HL-60 (cell line): ENCODE data around the gene TMPRSS9.

Experiments used
- DNase-seq, 2 experiments: peaks; one replicate each; pipeline ENCODE4 v3.0.0-alpha.2; 2010 to 2020; ENCODE audit warnings: low read depth in 1 of 2, low spot score in 1 of 2
- H3K27ac ChIP-seq: fragments of 250-450 bp; sonication (Bioruptor Pico); replicated peaks from 2 replicates; pipeline ENCODE4 v1.5.1; 2020; ENCODE audit warnings: mild to moderate bottlenecking, moderate library complexity
- H3K27me3 ChIP-seq: fragments of 250-450 bp; sonication (Bioruptor Pico); 2 replicates; pipeline ENCODE4 v1.5.1; 2021; ENCODE audit warnings: mild to moderate bottlenecking, moderate library complexity; ENCODE audit not compliant: insufficient read depth, poor library complexity, severe bottlenecking
- H3K4me3 ChIP-seq: replicated peaks from 2 replicates; pipeline ENCODE4 v1.5.1; 2011; ENCODE audit warnings: mild to moderate bottlenecking, control low read depth, low read length; ENCODE audit not compliant: insufficient read depth
- GABPA ChIP-seq: IDR thresholded peaks from 2 replicates; pipeline ENCODE4 v1.6.1; 2012; ENCODE audit warnings: low read depth
- POLR2AphosphoS5 ChIP-seq: IDR thresholded peaks from 2 replicates; pipeline ENCODE4 v1.6.1; 2012; ENCODE audit warnings: low read depth
- REST ChIP-seq: IDR thresholded peaks from 2 replicates; pipeline ENCODE4 v1.6.1; 2012; ENCODE audit warnings: low read depth; ENCODE audit not compliant: insufficient replicate concordance
- SPI1 ChIP-seq: IDR thresholded peaks from 2 replicates; pipeline ENCODE4 v1.6.1; 2012; ENCODE audit warnings: low read depth, mild to moderate bottlenecking, borderline replicate concordance
- TF ChIP-seq, protein P1 (sequence below): IDR thresholded peaks from one replicate; pipeline ENCODE4 v1.5.1; 2011; ENCODE audit warnings: low read length, control low read depth, inconsistent platforms; ENCODE audit not compliant: insufficient read depth

TMPRSS9 gene

DNA sequence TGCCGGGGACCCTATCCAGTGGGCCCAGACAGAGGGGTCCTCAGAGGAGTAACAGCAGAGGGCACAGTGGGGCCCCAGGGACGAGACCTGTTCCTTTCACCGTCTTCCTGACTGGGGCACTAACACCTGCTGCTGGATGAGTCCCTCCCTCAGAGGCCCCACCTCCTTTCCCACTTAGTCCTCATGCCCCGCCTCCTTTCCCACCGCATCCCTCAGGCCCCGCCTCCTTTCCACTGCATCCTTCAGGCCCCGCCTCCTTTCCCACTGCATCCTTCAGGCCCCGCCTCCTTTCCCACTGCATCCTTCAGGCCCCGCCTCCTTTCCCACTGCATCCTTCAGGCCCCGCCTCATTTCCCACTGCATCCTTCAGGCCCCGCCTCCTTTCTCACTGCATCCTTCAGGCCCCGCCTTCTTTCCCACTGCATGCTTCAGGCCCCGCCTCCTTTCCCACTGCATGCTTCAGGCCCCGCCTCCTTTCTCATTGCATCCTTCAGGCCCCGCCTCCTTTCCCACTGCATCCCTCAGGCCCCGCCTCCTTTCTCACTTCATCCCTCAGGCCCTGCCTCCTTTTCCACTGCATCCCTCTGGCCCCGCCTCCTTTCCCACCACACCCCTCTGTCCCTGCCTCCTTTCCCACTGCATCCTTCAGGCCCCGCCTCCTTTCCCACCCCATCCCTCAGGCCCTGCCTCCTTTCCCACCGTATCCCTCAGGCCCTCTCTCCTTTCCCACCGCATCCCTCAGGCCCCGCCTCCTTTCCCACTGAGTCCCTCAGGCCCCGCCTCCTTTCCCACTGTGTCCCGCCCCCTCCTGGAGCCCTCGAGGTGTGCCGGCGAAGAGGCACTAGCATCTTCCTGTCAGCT lies 24.8 kb upstream of the TMPRSS9 start:
- Histone ChIP-seq H3K27me3 (no peaks in the 10 kb centered on the region), H3K4me3 (no peak overlapping the region), H3K27ac (no peak overlapping the region)
- no peak for DNase-seq
- TF ChIP-seq REST (no peak), SPI1 (no peak), GABPA (no peak), POLR2AphosphoS5 (no peak)
- TF ChIP-seq, protein P1, sequence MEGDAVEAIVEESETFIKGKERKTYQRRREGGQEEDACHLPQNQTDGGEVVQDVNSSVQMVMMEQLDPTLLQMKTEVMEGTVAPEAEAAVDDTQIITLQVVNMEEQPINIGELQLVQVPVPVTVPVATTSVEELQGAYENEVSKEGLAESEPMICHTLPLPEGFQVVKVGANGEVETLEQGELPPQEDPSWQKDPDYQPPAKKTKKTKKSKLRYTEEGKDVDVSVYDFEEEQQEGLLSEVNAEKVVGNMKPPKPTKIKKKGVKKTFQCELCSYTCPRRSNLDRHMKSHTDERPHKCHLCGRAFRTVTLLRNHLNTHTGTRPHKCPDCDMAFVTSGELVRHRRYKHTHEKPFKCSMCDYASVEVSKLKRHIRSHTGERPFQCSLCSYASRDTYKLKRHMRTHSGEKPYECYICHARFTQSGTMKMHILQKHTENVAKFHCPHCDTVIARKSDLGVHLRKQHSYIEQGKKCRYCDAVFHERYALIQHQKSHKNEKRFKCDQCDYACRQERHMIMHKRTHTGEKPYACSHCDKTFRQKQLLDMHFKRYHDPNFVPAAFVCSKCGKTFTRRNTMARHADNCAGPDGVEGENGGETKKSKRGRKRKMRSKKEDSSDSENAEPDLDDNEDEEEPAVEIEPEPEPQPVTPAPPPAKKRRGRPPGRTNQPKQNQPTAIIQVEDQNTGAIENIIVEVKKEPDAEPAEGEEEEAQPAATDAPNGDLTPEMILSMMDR, result no peak

GRCh38 chr19:2335848-2336247 lies 24.2 kb upstream of the TMPRSS9 start:
- DNase-seq, result no peak
- no peak overlapping the region for H3K4me3 ChIP-seq
- TF ChIP-seq SPI1 (no peak), POLR2AphosphoS5 (no peak), GABPA (no peak), REST (no peak)
- TF ChIP-seq, protein P1, result no peak
- H3K27me3 ChIP-seq, result no peaks in the 10 kb centered on the region
- H3K27ac ChIP-seq, result no peak overlapping the region

- no peak for DNase-seq
- Histone ChIP-seq H3K27me3 (no peaks in the 10 kb centered on the region), H3K27ac (no peak overlapping the region), H3K4me3 (no peak overlapping the region)
- TF ChIP-seq REST (no peak), SPI1 (no peak), GABPA (no peak), POLR2AphosphoS5 (no peak)
- TF ChIP-seq, protein P1, result no peak
Observed at GRCh38 chr19:2336528-2337328, 23.3 kb upstream of the TMPRSS9 start.
